Adrenal gland (tissue), 5 donors: ENCODE measurements around the gene CBLN3.

Experiments
- CTCF ChIP-seq, 6 experiments: fragments of 450-650 bp in 4 of 6; fragments of 200-600 bp in 2 of 6; sonication (generic) in 1 of 6; IDR thresholded peaks; 1 replicate in 5 of 6; 2 replicates in 1 of 6; pipeline versions ENCODE4 v1.5.1 to v1.8.0; 2016 to 2021; ENCODE audit warnings: antibody characterized with exemption in 6 of 6, mild to moderate bottlenecking in 2 of 6, moderate library complexity in 1 of 6
- POLR2A ChIP-seq, 2 donors: fragments of 450-650 bp; IDR thresholded peaks; one replicate each; pipeline ENCODE4 v1.6.1; 2017; ENCODE audit warnings: antibody characterized with exemption in 2 of 2, mild to moderate bottlenecking in 2 of 2, moderate library complexity in 1 of 2
- donor health status: DM: no; HTN: no; CAD: no.

GRCh38 chr14:24406416-24406815 lies 23.1 kb downstream of the CBLN3 start:
- TF ChIP-seq CTCF (IDR thresholded peaks at IDR 0.05): no peak
- no peak for TF ChIP-seq POLR2A (IDR thresholded peaks at IDR 0.05)
